NAMALWA (cell line): ENCODE results near the gene OR6C75.
"Not testable (repeated sequence)": the region's sequence is repeated elsewhere in the genome, so short reads cannot be mapped to it uniquely, and the experiment has no call there.

Source experiments
- DNase-seq: peaks from one replicate; pipeline ENCODE4 v3.0.0-alpha.2; 2015; ENCODE audit warnings: low spot score

OR6C75 gene

DNA sequence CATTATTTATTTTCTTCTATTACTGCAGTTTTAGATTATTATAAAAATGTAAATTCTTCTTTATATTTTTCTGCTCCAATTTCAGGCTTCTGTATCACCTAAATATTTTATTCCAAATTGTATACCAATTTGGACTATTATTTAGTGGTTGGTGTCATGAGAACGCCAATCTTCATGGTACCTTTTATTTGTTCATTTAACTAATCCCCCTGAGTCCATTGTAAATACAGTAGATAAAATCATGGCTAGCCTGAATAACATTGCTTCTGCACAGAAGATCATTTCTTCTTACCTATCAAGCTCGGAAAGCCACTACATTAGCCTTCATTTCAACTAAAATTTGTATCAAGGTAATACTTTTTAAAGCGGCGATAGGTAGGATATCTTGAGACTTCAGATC is at the start of gene OR6C75:
OR6C75 (plus strand) TSS at position 301 of the 400 bp plus-strand sequence. CDS start 2,136 bp downstream, outside the sequence.
- DNase-seq = no peak

DNA sequence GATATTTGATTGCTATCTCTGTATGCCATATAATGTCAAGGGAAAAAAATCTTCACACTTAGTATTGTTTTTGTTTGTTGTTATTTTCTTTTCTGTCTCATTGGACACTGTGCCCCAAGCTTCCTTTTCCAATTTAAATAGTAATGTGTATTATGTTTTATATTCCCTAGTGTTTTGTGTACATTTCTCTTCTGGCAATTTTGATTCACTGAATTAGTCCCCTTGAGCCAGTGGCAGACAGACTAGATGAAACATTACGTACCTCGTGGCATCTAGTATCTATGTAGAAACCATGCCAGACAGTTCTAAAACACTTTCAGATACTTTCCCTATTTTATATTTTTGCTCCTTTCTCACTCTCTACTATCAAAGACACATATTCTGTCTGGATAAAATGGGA is 48.7 kb upstream of the OR6C75 start, which contains the start of gene OR6C1:
OR6C1 (plus strand) TSS at position 301 of the 400 bp plus-strand sequence. CDS start 6,257 bp downstream, outside the sequence.
- no peak for DNase-seq

DNA sequence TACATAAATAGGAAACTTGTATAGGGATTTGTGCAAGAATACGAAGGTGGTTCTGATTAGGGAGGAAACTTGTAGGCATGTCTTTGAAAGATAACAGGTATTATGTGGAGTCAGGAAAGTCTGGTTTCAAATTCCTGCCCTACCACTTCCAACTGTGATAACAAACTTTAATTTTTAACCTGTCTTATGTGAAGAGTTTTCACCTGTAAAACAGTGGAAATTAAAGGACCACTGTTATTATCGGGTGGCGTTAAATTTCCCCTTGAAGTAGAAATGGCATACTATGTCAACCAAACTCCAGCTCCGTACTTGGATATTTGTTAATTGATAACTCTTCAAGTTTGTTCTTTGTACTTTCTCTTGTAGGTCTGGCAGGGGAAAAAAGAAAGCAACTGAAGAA is 42.6 kb upstream of the OR6C75 start:
- no peak for DNase-seq

- not testable (repeated sequence) for DNase-seq
These were observed 37.0 kb upstream of the OR6C75 start for GRCh38 chr12:55325801-55326200.

GRCh38 chr12:55330446-55330845 is 32.3 kb upstream of the OR6C75 start, which contains the start of gene OR6C3:
OR6C3 (plus strand) TSS chr12:55330746; CDS start chr12:55331701, 955 bp downstream.
- DNase-seq = no peak

DNA sequence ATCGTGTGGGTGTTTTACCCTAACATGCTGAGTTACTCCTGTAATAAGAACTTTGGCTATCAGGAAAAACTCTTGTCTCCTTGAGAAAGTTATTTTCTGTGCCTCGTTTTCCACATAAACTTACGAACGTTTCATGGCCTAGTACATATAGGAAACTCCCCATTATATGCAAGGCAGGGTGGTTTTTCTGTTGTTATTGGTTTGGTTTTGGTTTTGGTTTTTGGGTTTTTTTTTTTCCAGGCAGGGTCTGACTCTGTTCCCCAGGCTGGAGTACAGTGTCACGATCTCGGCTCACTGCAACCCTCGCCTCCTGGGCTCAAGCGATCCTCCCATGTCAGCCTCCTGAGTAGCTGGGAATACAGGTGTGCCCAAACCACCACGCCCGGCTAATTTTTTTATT is 26.8 kb upstream of the OR6C75 start:
- no peak for DNase-seq

DNA sequence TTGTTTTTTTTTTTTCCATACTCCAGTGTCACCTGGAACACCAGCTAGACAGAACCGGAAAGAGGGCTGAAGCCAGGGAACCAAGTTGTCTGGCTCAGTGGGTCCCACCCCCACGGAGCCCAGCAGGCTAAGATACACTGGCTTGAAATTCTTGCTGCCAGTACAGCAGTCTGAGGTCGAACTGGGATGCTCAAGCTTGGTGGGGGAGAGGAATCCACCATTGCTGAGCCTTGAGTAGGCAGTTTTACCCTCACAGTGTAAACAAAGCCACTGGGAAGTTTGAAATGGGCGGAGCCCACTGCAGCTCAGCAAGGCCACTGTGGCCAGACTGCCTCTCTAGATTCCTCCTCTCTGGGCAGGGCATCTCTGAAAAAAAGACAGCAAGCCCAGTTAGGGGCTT is 7.4 kb upstream of the OR6C75 start:
- DNase-seq = not testable (repeated sequence)

GRCh38 chr12:55365086-55365485 is 2.3 kb downstream of the OR6C75 start:
- DNase-seq = no peak

DNA sequence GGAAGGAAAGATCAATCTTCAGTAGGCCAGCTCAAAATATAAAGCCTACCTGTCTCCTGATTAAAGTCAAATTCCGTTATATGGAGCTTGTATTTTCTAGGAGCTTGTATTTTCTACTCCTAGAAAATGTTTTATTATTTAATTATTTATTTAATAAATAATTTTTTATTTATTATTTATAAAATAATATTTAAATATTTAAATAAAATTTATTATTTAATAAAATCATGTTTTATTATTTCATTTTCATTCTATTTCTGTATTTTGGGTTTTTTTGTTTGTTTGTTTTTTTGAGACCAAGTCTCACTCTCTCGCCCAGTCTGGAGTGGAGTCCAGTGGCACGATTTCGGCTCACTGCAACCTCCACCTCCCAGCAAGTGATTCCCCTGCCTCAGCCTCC is 9.7 kb downstream of the OR6C75 start:
- DNase-seq = no peak

DNA sequence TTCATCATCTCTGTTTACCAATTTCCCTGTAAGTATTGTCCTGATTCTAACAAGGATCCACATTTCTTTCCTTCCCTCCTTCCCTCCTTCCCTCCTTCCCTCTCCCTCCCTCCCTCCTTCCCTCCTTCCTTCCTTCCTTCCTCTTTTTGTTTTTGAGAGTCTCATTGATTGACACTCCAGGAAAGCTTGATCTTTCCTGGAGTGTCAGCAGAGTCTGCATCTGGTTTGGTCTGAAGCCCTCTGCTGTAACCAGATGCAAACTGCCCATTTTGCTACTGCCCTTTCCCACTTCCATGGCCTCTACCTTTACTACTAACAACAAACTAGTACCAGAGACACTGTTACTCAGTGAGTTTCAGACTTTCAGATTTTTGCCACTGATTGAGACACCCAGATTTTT is 23.1 kb downstream of the OR6C75 start:
- no peak for DNase-seq

DNA sequence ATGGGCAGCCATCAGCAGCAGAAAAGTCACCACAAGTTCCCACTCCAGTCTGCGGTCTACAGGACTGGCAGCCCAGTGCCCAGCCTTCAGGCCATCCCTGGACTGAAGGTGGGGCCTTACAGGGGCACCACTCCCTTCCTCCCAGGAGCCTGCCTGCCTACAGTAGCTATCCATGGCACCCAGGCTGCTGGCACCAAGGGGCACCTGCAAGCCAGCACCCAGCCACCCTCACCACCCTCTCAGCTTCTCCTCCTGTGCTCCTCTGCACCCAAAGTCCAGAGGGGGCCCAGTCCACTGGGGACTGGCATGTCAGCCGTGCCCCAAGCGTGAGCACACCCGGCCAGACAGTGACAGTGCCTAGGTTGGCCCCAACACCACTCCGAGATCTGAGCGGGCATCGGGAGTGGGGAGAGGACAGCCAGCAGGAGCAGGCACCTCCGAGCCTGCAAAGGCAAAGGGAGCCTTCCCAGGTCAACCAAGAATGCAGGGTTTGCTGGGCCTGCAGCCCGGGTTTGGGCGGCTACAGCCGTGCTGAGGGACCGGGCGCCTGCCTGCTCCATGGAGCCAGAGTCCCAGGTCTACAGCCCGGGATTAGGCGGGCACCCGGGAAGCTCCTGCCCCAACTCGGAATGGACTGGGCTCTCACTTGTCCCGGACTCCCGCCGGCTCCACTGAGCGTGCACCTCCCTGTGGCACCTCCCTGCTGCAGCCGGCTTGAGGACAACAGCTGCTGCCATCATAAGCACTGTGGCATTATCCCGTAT is 29.4 kb downstream of the OR6C75 start:
- no peak for DNase-seq

GRCh38 chr12:55396326-55396725 is 33.6 kb downstream of the OR6C75 start:
- DNase-seq = no peak

DNA sequence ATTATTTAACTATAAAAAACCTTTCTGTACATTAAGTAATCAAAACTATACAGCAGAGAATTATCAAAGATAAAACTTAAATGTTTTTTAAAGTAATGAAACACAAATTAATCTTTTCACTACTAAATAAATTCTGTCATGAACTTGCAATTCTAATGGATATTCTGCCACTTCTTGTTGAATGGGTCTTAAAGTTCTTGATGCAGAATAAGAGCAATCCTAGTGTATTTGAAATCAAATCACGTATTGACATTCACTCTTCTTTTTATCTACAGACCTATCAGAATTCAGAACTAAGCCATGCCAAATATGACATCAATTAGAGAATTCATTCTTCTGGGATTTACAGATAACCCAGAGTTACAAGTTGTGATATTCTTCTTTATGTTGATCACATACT is 37.5 kb downstream of the OR6C75 start, which contains the start of gene OR6C65:
OR6C65 (plus strand) TSS at position 301 of the 400 bp plus-strand sequence; CDS start at position 301, 0 bp downstream.
- no peak for DNase-seq

DNA sequence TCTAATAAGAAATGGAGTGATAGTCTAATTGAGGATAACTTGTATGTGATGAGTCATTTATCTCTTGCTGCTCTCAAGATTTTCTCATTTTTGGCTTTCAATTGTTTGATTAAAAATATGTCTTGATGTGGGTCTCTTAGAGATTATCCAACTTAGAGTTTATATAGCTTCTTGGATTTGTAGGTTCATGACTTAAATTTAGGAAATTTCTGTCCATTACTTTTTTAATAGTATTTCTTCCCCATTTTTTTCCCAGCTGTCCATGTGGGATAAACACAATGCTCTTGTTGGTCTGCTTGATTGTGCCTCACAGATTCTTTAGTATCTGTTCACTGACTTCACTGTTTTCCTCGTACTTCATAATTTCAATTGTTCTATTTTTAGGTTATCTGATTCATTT is 45.1 kb downstream of the OR6C75 start:
- no peak for DNase-seq

GRCh38 chr12:55409133-55409532 is 46.4 kb downstream of the OR6C75 start:
- DNase-seq = not testable (repeated sequence)

- DNase-seq = not testable (repeated sequence)
These were observed 49.4 kb downstream of the OR6C75 start for GRCh38 chr12:55412138-55412537.

DNA sequence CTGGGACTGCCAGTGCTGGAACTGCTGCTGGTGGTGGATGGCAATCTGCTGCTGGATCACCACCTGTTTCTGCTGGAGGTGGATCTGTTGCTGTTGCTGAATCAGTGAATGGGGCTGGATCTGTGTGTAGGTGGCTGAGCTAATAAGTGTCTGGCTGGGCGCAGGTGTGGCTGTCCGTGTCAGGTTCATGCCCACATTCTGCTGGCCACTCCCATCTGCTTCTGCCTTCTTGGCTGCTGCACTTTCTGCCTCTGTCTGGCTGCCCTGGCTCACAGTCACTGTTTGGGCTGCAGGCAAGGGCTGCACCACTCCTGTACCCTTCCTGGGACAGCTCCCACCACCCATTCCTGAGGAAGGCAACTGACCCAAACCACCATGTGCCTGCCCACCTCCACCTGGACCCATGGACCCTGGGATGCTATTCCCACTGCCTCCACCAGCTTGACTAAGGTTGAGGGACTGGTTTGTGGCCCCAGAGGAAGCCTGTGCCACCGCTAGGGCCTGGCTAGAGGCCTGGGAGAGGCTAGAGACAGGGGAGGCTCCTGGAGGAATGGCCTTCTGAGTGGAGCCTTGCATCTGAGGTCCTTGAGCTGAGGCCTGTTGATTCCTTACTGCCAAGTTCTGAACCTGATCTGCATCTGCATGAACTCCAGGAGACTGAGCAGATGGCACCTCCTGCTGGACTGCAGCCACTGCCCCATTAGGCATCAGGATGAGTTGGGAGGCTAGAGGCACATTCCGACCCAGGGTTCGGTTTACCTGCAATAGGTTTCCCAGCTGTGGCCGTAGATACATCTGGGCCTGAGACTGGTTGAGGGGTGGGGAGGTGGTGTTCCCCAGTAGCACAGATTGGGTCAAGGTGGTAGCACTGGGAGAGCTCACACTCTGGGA is 51.0 kb downstream of the OR6C75 start:
- not testable (repeated sequence) for DNase-seq

DNA sequence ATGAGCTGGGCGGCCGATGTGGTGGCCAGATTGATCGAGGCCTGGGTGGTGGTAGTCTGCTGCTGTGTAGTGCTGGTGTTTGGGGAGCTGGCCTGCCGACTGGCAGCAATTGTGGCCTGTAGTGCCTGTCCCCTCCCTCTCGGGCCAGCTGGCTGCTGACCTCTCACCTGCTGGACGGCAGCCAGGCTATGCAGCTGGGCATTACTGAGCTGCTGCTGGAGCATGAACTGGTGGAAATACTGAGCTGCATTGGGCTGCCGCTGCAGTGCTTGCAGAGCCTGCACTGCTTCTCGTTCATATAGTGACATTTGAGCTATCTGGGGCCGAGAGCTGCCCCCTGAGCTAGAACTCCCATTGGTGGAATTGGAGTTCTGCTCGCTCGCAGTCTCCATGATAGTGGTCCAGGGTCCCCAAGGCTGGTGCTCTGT is 51.6 kb downstream of the OR6C75 start:
- not testable (repeated sequence) for DNase-seq

- DNase-seq = not testable (repeated sequence)
These were observed 52.1 kb downstream of the OR6C75 start for GRCh38 chr12:55414889-55415288.

DNA sequence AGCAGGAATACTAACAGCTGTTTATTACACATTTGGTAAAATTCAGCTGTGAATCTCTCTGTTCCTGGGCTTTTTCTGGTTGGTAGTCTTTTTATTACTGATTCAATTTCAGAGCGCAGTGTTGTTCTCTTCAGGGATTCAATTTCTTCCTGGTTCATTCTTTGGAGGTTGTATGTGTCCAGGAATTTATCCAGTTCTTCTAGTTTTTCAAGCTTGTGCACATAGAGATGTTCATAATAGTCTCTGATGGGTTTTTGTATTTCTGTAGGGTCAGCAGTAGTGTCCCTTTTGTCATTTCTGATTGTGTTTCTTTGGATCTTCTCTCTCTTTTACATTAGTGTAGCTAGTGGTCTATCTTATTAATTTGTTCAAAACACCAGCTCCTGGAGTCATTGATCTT is 54.2 kb downstream of the OR6C75 start:
- DNase-seq = no peak
